GM19324 (cell line): ENCODE measurements around the gene FAM181A.
A peak's percentile ranks its signal among the peaks of the same experiment; 100 is the strongest.

Source experiments
- ATAC-seq: cut with Tn5 transposase; IDR thresholded peaks from one replicate; pipeline ENCODE4 v1.9.1; 2021; ENCODE audit warnings: mild to moderate bottlenecking, moderate library complexity; ENCODE audit not compliant: unreplicated experiment, low FRiP score

FAM181A gene

DNA sequence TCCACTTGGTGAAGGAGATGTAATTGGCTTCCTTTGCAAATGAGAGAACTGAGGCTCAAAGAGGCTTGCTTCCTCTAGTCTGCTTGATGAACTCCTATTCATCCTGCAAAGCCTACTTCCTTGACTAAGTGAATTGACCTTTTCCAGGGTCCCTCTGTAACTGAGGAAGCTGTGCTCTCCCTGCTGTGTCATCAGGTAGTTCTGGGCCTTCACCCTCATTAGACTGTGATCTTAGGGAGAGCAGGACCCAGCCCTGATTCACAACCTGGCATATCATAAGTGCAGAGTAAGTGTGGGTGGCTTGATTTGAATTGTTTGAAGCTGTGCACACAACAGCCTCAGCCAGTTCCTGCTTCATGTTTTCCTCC, 32.9 kb downstream of the FAM181A start:
- ATAC-seq, result no peak

DNA sequence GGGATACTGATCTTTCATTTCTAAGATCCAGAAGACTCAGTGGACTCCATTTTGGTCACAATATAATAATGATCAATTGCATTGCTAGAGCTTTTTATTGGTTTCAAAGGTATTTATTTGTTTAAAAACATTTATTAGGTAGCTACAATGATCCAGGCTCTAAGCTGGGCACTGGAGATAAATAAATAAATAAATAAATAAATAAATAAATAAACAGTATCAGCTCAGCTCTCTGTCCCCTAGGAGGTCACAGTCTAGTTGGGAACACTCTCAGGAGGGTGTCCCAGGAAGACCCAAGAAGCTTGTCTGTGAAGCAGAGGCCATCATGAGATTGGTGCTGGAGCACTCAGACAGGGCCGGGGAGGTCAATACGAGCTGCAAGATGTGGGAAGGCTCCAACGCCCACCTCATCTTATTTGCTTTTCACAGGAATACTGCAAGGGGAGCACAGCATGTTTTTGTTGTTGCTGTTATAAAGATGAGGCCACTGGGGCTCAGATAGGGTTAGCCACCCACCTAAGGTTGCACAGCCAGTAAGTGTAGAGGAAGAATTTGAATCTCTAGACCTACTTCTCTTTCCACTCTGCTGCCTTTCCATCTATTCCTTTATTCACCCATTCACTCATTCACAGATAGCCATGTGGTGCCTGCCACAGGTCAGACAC, 33.8 kb downstream of the FAM181A start:
- ATAC-seq, result no peak

DNA sequence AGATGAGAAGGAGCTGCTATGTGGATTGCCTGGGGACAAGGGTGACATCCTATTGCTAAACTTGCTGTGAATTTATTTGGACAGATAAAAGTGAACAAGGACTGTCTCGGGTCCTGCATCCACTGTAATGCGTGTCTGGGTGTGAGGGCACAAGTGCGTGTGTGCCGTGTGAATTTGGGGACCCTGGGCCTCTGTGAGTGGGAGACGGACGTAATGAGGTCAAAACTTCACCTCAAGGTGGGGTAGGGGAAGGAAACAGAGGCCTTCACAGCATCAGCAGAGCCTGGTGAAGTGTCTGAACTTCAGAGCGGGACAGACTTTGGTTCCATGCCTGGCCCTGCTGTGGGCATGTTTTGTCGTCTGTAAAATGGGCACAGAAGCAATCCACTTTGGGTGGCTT, 34.5 kb downstream of the FAM181A start:
- ATAC-seq, result no peak

DNA sequence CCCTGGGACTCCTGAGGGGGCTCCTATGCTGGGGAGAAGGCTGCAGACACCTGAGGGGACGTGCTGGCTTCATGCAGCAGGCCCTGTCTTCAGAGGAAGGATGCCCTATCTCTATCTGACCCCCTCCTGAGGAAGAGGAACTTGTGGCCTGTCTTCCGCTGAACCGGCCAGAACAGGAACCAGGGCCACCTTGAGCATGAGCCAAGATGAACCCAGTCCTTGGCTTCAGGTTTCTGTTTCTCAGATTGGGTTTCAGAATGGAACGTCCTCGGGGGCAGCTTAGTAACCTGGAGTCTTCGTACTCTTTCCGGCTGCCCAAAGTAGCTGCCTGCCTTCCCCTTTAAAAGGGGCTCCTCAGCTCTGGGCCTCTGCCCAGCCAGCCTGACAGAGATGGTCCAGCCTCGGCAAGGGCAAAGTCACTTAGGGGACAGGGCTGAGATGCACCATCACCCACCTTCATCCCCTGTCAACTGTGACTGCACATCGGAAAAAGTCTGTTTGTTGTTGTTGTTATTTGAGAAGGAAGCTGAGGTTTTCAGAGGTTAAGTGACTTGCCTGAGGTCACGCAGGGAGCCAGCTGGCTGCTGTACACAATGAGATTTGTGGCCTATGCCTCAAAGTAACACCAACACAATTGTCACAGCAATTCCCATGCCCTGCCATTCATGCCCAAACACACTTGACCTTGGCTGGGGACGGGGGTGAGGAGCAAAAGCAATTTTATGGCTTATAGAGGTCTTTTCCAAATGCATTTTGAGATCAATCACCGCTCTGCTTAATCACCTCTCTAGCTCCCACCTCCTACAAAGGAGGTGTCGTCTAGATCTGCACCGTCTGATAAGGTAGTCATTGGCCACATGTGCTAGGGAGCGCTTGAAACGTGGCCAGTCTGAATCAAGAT, 35.8 kb downstream of the FAM181A start:
- ATAC-seq, result peak; percentile 54

DNA sequence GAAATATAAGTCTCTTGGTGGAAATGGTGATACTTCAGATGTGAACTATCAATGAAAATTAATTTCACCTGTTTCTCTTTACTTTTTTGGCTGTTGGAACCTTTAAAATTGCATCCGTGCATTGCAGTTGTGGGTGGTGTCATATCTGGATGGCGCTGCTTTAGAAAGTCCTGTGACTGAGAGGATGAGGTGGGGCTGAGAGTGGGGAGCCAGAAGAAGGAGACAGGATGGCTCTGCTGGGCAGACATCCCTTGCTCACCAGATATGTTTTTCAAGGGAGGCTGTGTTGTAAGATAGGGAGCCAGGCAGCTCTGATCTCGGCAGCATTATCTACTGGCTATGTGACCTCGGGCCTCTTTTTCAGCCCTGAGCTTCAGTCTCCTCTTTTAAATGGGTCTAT, 36.5 kb downstream of the FAM181A start:
- ATAC-seq, result no peak

- ATAC-seq, result no peak
Measured at GRCh38 chr14:93964281-93964680, 37.1 kb downstream of the FAM181A start.

GRCh38 chr14:93964820-93965286, 37.7 kb downstream of the FAM181A start:
- ATAC-seq, result no peak

- ATAC-seq, result no peak
Measured at GRCh38 chr14:93965287-93965821, 38.2 kb downstream of the FAM181A start.

- no peak for ATAC-seq
Measured at GRCh38 chr14:93965946-93966474, 38.9 kb downstream of the FAM181A start.

DNA sequence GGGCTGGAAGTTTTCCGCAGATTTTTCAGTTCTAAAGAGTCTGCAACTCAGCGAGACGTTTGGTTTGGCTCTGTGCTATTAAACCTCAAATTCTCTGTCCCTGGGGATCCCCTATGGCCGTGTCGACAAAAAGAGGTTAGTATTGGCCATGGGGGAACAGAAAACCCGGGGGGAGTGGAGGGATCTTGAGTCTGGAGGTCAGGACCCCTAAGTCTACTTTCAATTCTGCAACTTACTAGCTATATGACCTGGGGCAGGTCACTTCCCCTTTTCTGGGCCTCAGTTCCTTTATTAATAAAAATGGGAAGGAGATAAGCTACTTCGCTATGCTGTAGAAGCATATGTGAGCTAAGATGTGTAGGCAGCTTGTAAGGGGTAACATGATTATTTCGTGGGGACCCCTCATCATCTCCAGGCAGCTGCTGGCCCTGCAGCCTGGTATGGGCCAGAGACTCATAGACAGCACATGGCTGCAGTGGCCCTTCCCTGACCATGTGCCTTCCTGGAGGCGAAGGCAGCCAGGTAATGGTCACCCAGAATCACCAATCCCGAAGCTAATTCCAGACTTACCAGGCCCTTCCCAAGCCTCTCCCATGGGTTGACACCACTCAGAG, 40.6 kb downstream of the FAM181A start:
- ATAC-seq, result no peak

DNA sequence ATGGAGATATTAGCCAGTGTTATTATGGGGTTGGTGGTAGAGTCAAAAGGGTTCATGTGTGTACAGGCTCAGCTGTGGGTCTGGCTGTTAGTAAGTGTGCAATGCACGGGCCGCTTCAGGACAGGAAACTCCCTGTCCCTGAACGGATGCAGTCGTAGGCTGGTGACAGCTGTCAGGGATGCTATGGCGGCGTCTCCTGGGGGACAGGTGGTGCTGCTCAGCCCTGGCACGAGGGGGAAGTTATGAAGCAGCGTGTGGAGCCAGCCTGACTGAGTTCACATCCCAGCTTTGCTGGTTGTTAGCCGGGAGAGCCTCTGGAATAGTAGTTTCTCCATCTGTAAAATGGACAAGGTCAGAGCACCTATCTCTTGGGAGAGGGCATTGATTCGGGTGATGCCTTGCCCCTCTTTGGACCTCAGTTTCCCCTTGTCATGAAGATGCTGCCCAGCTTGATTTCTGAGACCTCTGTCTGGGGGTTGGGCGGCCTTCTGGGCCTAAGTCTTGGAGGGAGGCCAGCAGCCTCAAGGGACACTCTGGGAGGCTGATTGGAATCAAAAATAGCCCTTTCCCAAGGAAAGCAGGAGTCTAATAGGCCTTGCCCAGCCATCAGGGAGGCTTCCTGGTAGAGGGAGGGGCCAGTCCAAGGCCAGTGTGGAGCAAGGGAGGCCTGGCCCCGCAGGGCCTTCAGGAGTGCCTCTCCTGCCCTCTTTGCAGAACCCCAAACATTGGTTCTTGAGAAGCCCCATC, 42.1 kb downstream of the FAM181A start:
- no peak for ATAC-seq

DNA sequence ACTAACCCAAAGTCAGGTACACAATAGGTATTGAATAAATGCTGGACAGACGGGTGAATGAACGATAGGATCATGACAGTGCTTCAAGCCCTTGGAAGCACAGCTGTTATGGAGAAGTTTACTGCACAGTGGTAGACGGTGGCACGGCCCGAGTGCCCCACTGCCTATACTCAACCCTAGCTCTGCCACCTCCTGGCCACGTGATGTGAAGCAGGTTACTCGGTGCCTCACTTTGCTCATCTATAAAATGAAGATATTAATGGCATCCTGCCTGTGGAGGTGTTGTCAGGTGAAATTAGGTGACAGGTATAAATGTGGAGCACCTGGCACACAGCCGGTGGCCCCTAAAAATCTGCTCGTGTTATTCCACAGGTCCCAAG, 43.4 kb downstream of the FAM181A start:
- peak; percentile 35 for ATAC-seq

- peak; percentile 43 for ATAC-seq
Measured at GRCh38 chr14:93970965-93971634, 44.0 kb downstream of the FAM181A start.

- ATAC-seq, result no peak
Measured at GRCh38 chr14:93971635-93972027, 44.5 kb downstream of the FAM181A start.

DNA sequence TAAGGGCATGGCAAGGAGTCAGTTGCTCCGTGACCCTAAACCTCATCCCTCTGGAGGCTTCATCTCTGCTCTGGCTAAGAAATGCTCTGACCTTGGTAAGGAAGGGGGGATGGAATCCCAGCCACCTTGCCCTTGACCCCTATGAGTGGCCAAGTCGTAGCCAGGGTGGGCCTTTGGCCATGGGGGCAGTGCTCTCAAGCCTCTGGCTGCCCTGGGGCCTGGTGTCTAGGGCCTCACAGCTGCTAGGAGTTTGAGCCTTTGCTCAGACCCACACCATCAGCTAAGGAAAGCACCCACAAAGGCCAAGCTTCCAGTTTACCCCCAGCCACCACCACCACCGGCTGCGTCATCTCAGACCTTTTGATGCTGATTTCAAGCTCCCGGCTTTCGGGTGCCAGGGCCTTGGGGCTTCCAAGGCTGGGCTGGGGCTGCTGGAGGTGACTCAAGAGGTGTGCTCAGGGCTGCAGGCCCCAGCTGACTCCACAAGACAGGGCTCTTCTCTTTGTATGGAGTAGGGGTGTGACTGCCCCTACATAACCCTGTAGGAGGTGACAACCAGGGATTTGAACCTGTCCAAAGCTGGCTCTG, 45.6 kb downstream of the FAM181A start:
- no peak for ATAC-seq

DNA sequence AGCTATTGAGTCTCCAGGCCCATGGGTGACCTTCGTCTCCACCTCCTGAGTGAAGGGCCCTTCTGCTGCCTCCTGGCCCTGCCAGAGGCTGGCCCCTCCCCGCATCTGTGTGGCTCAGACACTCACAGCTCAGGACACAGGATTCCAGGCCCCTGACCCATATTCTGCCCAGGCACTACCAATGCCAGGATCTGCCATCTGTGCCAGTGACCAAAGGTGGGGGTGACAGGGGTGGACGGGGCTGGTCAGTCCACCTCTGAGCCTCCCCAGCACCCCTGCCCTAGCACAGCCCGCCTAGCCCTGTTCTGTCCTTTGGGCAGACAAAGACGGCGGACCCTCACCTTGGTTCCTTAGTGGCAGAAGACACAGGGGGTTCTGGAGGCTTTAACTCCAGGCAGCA, 46.5 kb downstream of the FAM181A start:
- ATAC-seq, result no peak

DNA sequence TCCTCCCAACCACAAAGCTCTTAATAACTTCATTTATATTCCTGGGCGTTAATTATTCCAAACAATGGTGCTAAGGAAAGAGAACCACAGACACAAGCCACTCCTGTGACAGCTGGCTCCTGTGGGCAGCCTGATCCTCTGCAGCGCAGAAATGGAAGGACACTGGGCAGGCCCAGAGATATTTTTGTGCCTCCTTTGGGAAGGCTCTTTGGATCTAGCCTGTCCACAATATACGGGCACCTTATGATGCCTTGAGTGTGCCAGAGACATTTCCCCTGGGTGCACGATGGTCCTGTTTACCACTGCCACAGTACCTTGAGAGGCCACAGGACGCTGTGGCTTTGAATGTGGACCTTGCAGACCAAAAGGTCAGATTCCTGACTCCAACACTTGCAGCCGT, 47.2 kb downstream of the FAM181A start:
- ATAC-seq, result no peak

- ATAC-seq, result no peak
Measured at GRCh38 chr14:93974833-93975232, 47.7 kb downstream of the FAM181A start.

DNA sequence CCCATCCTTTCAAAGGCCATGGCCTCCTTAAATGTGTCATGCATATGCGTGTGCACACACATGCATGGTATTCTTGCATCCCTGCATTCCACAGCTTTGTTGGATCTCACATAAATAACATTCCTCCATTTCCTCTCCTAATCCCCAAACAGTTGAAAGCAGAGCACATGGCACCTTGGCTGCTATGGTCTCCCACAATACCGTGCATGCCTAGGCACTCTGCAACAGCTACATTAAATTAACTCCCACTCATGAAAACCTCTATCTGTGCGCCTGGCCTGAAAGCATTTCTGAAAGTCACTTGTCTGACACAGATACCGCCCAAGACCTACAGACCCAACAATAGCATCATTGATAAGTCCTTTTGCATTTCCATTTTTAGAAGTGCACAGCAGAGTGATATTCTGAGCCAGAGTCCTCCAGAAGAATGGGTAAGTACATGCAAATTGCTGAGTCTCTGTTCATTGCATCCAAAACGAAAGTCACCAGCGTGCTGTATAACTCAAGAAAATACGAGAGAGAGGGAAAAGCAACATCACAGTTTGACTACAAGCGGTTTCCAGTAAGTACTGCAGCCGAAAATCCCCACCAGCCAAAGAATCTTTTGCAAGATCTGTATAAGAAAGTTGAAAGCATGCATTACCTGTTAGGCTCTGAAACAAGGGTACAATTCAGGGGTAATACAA, 48.8 kb downstream of the FAM181A start:
- peak; percentile 59 for ATAC-seq
